ENCODE results near the gene PGA3.
"Not testable (repeated sequence)": the region's sequence is repeated elsewhere in the genome, so short reads cannot be mapped to it uniquely, and the experiment has no call there.

The PGA3 gene

GRCh38 chr11:61172356-61172755 lies 31.0 kb upstream of the PGA3 start:
- DNase-seq, result no peak

- DNase-seq, result no peak
Observed at GRCh38 chr11:61172888-61173287, 30.4 kb upstream of the PGA3 start.

GRCh38 chr11:61173456-61173855 lies 29.9 kb upstream of the PGA3 start:
- DNase-seq, result no peak

- DNase-seq, result no peak
Observed at GRCh38 chr11:61174273-61174672, 29.0 kb upstream of the PGA3 start.

GRCh38 chr11:61174949-61175348 lies 28.4 kb upstream of the PGA3 start:
- DNase-seq, result no peak

GRCh38 chr11:61176446-61176845 lies 26.9 kb upstream of the PGA3 start:
- no peak for DNase-seq

GRCh38 chr11:61180205-61180604 lies 23.1 kb upstream of the PGA3 start:
- not testable (repeated sequence) for DNase-seq

GRCh38 chr11:61181489-61181888 lies 21.8 kb upstream of the PGA3 start:
- no peak for DNase-seq

GRCh38 chr11:61183645-61184044 lies 19.7 kb upstream of the PGA3 start:
- DNase-seq, result no peak

GRCh38 chr11:61186504-61186903 lies 16.8 kb upstream of the PGA3 start:
- DNase-seq, result no peak

- DNase-seq, result peak; percentile 82
Observed at GRCh38 chr11:61187505-61188130, 15.7 kb upstream of the PGA3 start.

GRCh38 chr11:61189933-61190332 lies 13.4 kb upstream of the PGA3 start:
- DNase-seq, result no peak

GRCh38 chr11:61193596-61193995 lies 9.7 kb upstream of the PGA3 start:
- DNase-seq, result no peak

- no peak for DNase-seq
Observed at GRCh38 chr11:61194169-61194671, 9.1 kb upstream of the PGA3 start.

- no peak for DNase-seq
Observed at GRCh38 chr11:61194981-61195695, 8.2 kb upstream of the PGA3 start.

GRCh38 chr11:61195719-61196118 lies 7.6 kb upstream of the PGA3 start:
- DNase-seq, result no peak

- DNase-seq, result no peak
Observed at GRCh38 chr11:61198361-61198760, 5.0 kb upstream of the PGA3 start.

- DNase-seq, result no peak
Observed at GRCh38 chr11:61198948-61199523, 4.3 kb upstream of the PGA3 start.

GRCh38 chr11:61201476-61201875 lies 1.8 kb upstream of the PGA3 start:
- no peak for DNase-seq

GRCh38 chr11:61203873-61204272 lies 558 bp downstream of the PGA3 start:
- DNase-seq, result not testable (repeated sequence)

- DNase-seq, result not testable (repeated sequence)
Observed at GRCh38 chr11:61204502-61205059, 1.3 kb downstream of the PGA3 start.

- DNase-seq, result not testable (repeated sequence)
Observed at GRCh38 chr11:61207636-61208310, 4.5 kb downstream of the PGA3 start.

- not testable (repeated sequence) for DNase-seq
Observed at GRCh38 chr11:61210629-61211028, 7.3 kb downstream of the PGA3 start.

All from NCI-H1694 (cell line).